Measurements from ENCODE around the gene SNX22. TPM values are rescaled to one million over a fixed set of nuclear protein-coding genes. Genes with fewer than 3 reads are reported as not detected.
"Not testable (repeated sequence)": the region's sequence is repeated elsewhere in the genome, so short reads cannot be mapped to it uniquely, and the experiment has no call there.

The SNX22 gene
- under 0.01 and 0.20 TPM in 2 replicates for total RNA-seq

- DNase-seq (ENCODE audit: low read depth in 2 of 2) = peak in 1 of 2 donors; percentile 29
Observed at GRCh38 chr15:64151727-64152506, at the start of gene SNX22. TSS of gene SNX22 (plus strand) at chr15:64151731. CDS start at chr15:64151776, 45 bp downstream.

GRCh38 chr15:64102497-64102896 is 49.0 kb upstream of the SNX22 start:
- DNase-seq (ENCODE audit: low read depth in 2 of 2) = no peak

- peak; percentile 31 to 62 for DNase-seq (ENCODE audit: low read depth in 2 of 2)
Observed at GRCh38 chr15:64105113-64105704, 46.3 kb upstream of the SNX22 start.

- DNase-seq (ENCODE audit: low read depth in 2 of 2) = no peak
Observed at GRCh38 chr15:64107337-64107736, 44.2 kb upstream of the SNX22 start.

- not testable (repeated sequence) for DNase-seq (ENCODE audit: low read depth in 2 of 2)
Observed at GRCh38 chr15:64110108-64110701, 41.3 kb upstream of the SNX22 start.

- peak; percentile 22 to 52 for DNase-seq (ENCODE audit: low read depth in 2 of 2)
Observed at GRCh38 chr15:64110950-64111678, 40.4 kb upstream of the SNX22 start.

- DNase-seq (ENCODE audit: low read depth in 2 of 2) = no peak
Observed at GRCh38 chr15:64111679-64112050, 39.9 kb upstream of the SNX22 start.

- no peak for DNase-seq (ENCODE audit: low read depth in 2 of 2)
Observed at GRCh38 chr15:64112073-64112772, 39.3 kb upstream of the SNX22 start.

GRCh38 chr15:64112904-64113303 is 38.6 kb upstream of the SNX22 start:
- DNase-seq (ENCODE audit: low read depth in 2 of 2) = no peak

- no peak for DNase-seq (ENCODE audit: low read depth in 2 of 2)
Observed at GRCh38 chr15:64117759-64118487, 33.6 kb upstream of the SNX22 start.

- DNase-seq (ENCODE audit: low read depth in 2 of 2) = not testable (repeated sequence)
Observed at GRCh38 chr15:64120322-64120721, 31.2 kb upstream of the SNX22 start.

- no peak for DNase-seq (ENCODE audit: low read depth in 2 of 2)
Observed at GRCh38 chr15:64121614-64122013, 29.9 kb upstream of the SNX22 start.

GRCh38 chr15:64122444-64122843 is 29.1 kb upstream of the SNX22 start:
- no peak for DNase-seq (ENCODE audit: low read depth in 2 of 2)

GRCh38 chr15:64122936-64123351 is 28.6 kb upstream of the SNX22 start:
- DNase-seq (ENCODE audit: low read depth in 2 of 2) = no peak

- no peak for DNase-seq (ENCODE audit: low read depth in 2 of 2)
Observed at GRCh38 chr15:64125978-64126377, 25.6 kb upstream of the SNX22 start.

GRCh38 chr15:64127521-64128270 is 23.8 kb upstream of the SNX22 start:
- no peak for DNase-seq (ENCODE audit: low read depth in 2 of 2)

- DNase-seq (ENCODE audit: low read depth in 2 of 2) = no peak
Observed at GRCh38 chr15:64130159-64130558, 21.4 kb upstream of the SNX22 start.

- DNase-seq (ENCODE audit: low read depth in 2 of 2) = no peak
Observed at GRCh38 chr15:64131547-64131946, 20.0 kb upstream of the SNX22 start.

- no peak for DNase-seq (ENCODE audit: low read depth in 2 of 2)
Observed at GRCh38 chr15:64132217-64132616, 19.3 kb upstream of the SNX22 start.
